ENCODE results near the gene SAFB.
"Not testable (repeated sequence)": the region's sequence is repeated elsewhere in the genome, so short reads cannot be mapped to it uniquely, and the experiment has no call there.

Gene SAFB

DNA sequence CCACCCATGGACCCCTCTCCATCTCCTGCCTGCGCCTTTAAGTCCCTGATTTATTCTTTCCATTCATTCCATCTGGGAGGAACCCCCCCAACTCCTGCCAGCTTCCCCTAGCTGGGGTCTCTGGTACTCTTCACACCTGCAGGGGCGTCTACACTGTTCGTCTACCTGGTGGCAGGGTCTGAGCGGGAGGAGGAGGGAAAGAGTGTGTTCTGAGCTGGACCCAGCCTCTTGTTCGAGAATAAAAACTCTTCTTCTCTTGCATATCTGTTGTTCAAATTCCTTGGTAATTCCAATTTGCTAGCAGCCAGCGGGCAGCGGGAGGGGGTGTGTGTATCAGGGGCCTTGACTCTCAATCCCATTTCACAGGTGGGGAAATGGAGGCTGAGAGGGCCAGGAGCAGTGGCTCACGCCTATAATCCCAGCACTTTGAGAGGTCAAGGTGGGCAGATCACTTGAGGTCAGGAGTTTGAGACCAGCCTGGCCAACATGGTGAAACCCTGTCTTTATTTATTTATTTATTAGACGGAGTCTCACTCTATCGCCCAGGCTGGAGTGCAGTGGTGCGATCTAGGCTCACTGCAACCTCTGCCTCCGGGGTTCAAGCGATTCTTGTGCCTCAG, 65.5 kb downstream of the SAFB start:
- DNase-seq = not testable (repeated sequence)

GRCh38 chr19:5690125-5690954, 67.5 kb downstream of the SAFB start, which contains the start of gene RPL36:
Gene RPL36 (plus strand): TSS chr19:5690295. CDS start chr19:5690508, 213 bp downstream.
- peak; percentile 97 for DNase-seq

DNA sequence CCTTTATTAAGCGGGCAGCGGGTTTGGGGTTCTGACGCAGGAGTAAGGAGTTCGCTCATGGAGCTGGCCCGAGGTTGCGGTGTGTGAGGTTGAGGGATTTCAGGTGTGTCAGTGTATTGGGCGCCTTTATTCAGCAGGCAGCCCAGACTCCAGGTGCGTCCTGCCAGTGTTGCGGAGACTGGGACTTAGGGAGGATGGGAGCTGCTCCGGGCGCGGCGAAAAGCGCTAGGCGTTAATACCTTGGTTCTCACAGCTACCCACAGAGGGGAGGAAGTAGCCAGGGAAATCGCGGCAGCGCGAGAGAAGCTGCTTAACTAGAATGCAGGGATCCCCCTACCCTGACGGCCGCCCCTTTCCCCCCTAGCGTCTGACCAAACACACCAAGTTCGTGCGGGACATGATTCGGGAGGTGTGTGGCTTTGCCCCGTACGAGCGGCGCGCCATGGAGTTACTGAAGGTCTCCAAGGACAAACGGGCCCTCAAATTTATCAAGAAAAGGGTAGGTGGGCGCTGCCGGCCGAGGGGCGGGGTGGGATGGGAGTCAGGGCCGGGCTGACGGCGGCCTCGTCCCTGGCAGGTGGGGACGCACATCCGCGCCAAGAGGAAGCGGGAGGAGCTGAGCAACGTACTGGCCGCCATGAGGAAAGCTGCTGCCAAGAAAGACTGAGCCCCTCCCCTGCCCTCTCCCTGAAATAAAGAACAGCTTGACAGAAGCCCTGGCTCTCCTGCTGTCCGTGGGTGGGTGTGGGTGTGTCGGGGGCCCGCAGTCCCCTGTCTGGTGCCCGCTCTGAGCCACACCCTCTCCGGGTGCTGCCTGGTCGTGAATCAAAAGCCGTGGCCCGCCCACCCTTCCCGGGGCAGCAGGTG, 68.3 kb downstream of the SAFB start:
- DNase-seq = no peak

GRCh38 chr19:5691822-5692722, 69.2 kb downstream of the SAFB start:
- DNase-seq = no peak

- no peak for DNase-seq
Observed at GRCh38 chr19:5692723-5693194, 69.9 kb downstream of the SAFB start.

- no peak for DNase-seq
Observed at GRCh38 chr19:5693195-5694166, 70.6 kb downstream of the SAFB start.

DNA sequence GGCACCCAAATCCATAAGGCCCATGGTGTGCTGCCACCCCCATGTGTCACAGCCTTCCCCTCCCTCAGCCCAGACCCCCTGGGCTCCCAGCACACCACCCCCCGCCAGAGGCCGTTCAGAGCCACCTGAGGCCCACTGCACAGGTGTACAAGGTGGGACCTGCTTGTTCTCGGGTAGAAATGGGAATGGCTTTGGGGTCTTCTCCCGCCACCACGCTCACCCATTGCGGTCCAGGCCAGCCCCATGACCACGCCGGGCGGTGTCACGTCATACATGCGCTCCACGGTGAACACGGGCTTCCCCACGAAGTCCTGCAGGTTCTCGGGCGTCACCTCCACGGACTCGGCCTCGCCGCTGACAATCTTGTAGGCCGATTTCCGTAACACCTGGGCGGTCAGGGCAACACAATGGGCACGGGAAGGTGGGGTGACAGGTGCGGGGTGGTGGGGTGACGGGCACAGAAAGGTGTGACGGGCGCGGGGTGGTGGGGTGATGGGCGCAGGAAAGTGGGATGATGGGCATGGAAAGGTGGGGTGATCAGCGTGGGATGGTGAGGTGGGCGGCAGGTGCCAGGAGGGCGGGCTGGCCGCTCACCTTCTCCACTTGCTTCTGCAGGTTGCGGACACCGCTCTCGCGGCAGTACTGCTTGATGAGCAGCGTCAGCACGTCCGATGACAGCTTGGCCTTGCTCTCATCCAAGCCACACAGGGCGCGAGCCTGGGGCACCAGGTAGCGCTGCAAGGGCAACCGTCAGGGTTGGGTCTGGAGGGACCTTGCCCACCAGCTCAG, 71.5 kb downstream of the SAFB start:
- no peak for DNase-seq

GRCh38 chr19:5694956-5695648, 72.2 kb downstream of the SAFB start:
- no peak for DNase-seq

GRCh38 chr19:5695649-5696195, 72.8 kb downstream of the SAFB start:
- DNase-seq = no peak

GRCh38 chr19:5696196-5697021, 73.5 kb downstream of the SAFB start:
- no peak for DNase-seq

- DNase-seq = no peak
Observed at GRCh38 chr19:5697022-5697889, 74.4 kb downstream of the SAFB start.

DNA sequence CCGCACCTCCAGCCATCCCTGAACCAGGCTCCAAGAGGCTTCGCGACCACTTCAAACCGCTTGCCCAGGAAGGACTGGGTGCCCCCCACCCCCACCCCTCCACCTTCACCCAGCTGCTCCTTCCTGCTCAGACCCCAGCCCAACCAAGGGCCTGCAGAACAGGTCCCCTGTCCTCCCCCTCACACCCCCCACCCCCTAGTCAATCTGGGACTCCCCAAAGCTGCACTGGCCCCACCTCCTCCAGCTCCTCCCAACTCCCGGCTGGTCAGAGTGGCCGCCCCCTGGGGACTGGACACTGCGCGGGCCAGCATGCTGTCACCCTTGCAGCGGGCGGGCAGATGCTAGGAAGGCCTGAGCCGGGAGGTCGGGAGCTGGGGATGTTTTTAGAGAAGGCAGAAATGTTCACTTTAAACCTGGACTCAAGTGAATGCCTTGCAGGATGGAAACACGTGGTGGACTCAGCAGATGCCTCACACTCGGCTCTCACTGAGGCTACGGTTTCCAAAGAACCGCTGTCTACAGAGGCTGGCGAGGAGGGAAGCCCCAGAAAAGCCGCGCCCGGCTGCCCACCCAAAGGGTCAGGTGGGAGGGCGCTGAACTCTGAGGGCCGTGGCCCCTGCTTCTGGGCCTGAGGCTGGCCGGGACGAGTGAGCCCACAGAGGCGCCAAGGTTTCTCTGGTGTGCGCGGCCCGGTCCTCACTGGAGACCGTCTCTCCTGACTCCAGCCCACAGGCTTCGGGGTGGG, 75.2 kb downstream of the SAFB start:
- no peak for DNase-seq

GRCh38 chr19:5698635-5699422, 75.9 kb downstream of the SAFB start:
- DNase-seq = no peak

DNA sequence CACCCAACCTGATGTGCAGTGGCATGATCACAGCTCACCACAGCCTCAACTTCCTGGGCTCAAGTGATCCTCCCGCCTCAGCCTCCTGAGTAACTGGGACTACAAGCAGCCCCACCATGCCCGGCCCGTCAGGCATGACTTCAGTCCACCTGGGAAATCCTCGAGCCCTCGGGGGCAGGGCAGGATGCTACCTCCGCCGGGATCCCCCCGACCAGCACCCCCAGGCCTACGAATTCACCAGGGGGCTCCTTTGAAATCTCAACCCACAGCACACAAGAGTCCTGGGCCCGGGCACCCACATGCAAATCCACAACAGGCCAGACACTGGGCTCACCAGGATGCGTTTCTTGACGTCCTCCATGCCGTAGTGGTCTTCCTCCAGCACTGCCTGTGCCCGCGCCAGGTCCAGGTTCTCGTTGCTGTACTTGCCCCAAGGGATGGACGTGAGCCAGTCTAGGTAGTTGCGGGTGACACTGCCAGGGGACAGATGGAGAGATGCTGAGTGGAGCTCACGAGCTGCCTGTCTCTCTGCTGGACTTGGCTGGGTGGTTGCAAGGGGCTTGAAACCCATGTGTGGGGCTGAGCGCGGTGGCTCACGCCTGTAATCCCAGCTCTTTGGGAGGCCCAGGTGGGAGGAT, 77.7 kb downstream of the SAFB start:
- DNase-seq = no peak

GRCh38 chr19:5702053-5702410, 79.1 kb downstream of the SAFB start:
- DNase-seq = not testable (repeated sequence)

All from NK-92 treated with Interleukin-12 subunit alpha and Interleukin-12 subunit beta, amount 100 ng/mL, for 24 hours (cell line).